Stimulated activated CD8-positive, alpha-beta memory T cell treated with anti-CD3 and anti-CD28 coated beads, Interleukin-15, amount 100 ng/mL, for 4 hours (primary cell): ENCODE results near the gene KBTBD4.

Experiments used
- DNase-seq, 2 donors: peaks; one replicate each; pipeline ENCODE4 v3.0.0-alpha.2; 2020; ENCODE audit warnings: low read depth in 2 of 2

The KBTBD4 gene

DNA sequence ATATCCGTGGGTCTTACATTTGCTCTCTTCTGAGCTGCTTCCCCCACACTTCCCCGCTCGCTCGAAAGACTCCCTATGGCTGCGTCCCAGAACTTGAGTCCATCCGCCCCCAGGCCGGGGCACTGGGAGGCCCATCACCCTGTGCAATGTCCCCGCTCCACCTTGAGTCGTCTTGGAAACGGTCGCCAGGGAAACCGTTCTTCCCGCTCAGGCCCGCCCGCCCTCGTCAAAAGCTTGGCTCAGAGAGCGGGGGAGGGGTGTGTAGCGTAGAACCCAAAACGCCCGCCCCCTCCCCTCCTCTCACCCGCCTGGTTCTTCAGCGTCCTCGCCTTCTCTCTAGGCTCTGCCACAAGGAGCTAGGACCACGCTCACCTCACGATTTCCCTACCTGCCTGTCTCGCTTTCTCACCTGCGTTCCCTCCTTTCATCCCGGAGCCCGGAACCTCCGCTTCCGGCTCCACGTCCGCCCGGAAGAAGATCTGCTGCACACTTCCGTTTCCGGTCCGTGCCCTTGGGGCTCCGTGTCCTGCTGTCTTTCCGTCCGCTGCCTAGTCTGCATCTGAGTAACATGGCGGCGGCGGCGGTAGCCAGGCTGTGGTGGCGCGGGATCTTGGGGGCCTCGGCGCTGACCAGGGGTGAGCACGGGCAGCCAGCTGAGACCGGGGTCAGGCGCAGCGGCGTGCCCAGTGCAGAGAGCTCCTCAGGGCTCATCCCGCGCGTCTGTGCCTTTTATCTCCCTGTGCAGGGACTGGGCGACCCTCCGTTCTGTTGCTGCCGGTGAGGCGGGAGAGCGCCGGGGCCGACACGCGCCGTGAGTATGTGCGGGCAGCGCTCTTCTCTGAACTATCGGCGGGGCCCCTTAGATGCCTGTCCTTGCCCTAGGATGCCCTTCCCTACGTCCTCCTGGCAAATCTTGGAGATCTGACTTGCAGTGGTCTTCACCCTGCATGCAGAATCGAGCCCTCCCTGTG is at the start of gene KBTBD4, which contains the start of gene NDUFS3:
TSS of gene KBTBD4 (minus strand) at position 447 of the 971 bp plus-strand sequence. CDS start at position 428, 19 bp downstream.
TSS of gene NDUFS3 (plus strand) at position 551 of the 971 bp plus-strand sequence. CDS start at position 569, 18 bp downstream.
- peak; percentile 74 to 75 for DNase-seq

DNA sequence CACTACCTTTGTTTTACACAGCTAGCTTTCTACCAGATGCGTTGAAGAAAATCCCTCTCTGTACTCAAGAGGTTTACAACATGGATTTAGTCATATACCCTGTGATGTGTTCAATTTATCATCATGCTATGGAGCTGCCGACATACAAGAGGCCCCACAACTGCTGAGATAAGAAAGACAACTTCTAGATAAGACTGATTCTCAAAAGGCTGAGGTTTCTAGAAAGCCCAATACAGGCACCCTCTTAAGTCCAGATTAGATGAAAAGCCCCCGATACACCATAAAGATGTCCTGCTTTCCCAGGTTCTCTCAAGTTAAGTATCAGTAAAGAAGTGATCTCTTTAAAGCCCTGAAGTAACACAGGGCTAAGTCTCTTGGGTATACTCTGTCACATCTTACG is 49.3 kb upstream of the KBTBD4 start:
- DNase-seq: no peak

- no peak for DNase-seq
These were observed 47.5 kb upstream of the KBTBD4 start for GRCh38 chr11:47626234-47626633.

- DNase-seq: no peak
These were observed 42.1 kb upstream of the KBTBD4 start for GRCh38 chr11:47620836-47621378.

GRCh38 chr11:47617417-47617809 is 38.6 kb upstream of the KBTBD4 start:
- DNase-seq: no peak

DNA sequence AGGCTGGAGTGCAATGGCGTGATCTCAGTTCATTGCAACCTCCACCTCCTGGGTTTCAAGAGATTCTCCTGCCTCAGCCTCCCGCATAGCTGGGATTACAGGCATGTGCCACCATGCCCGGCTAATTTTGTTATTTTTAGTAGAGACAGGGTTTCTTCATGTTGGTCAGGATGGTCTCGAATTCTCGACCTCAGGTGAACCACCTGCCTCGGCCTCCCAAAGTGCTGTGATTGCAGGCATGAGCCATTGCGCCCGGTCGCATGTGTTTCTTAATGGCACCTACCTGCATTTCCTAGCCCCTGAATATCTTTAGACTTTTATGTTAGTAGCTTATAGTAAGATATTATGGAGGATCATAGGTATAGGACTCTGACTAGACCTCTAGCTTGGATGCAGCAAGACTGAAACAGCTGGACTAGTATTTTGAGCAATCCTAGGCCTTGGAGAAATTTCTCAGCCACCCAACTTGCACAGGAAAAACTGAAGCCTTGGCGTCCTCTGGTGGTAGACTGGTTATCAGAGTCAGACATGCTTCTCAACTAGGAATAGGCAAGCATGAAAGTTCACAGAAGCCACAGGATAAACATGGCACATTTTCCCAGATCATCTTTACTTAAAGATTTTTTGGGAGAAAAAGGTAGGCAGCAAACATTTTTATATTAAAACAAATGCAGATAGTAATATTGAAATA is 38.1 kb upstream of the KBTBD4 start:
- DNase-seq: no peak

DNA sequence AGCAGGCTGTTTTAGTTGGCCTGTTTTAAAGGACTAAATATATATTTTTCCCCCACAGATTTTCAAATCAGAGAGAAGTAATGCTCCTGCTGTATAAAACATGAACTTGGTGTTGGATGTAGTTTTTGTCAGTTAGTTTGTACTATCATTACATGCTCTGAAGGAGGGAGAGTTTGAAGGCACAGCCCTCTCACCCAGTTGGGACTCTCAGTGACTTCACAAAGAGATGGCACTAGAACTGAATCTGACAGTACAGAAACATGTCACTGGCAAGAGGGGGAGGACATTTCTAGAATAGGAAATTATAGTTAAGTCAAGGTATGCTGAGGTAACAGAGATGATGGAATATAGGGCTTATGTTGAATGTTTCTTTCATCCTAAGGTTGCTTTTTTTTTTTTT is 36.5 kb upstream of the KBTBD4 start:
- DNase-seq: no peak

GRCh38 chr11:47611348-47611794 is 32.6 kb upstream of the KBTBD4 start:
- DNase-seq: no peak

- no peak for DNase-seq
These were observed 30.9 kb upstream of the KBTBD4 start for GRCh38 chr11:47609675-47610074.

DNA sequence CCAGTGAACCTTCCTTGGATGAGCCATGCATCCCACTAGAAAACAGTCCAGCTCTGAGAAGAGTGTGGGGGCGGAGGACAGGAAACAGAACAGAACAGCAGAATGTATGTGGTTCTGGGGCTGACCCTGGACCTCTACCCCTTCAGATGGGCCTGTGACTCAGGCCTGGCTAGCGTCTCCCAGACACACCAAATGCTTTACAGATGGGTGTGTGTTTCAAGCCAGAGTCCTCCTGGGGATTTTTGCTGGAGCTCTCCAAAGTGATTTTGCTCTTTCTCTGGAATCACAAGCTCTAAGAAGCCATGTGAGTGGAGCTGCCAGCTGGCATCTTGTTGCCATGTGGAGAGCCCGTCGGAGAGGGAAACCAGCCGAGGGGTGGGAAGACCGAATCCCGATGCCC is 28.6 kb upstream of the KBTBD4 start:
- no peak for DNase-seq

GRCh38 chr11:47606731-47607130 is 28.0 kb upstream of the KBTBD4 start:
- no peak for DNase-seq

DNA sequence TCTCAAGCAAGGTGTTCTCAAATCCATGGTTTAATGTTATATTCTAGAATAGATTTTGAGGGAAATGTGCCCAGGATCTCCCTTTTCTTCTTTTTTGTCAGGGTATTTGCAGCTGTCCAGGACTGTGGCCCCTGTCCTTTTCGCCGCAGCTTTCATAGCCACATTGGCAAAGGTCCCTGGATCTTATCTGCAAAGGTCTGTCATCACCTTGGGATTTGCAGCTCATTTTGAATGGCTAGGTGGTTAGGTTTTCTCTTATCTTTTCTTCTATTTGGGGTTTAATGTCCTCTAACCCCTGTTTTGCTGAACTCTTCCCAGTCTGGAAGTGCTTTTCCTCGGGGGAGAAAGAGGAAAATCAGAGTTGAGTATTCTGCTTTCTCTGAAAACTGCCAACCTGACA is 27.2 kb upstream of the KBTBD4 start:
- DNase-seq: no peak

- DNase-seq: no peak
These were observed 24.5 kb upstream of the KBTBD4 start for GRCh38 chr11:47603295-47603694.

GRCh38 chr11:47599902-47600301 is 21.1 kb upstream of the KBTBD4 start:
- DNase-seq: no peak

GRCh38 chr11:47595967-47596366 is 17.2 kb upstream of the KBTBD4 start:
- no peak for DNase-seq

DNA sequence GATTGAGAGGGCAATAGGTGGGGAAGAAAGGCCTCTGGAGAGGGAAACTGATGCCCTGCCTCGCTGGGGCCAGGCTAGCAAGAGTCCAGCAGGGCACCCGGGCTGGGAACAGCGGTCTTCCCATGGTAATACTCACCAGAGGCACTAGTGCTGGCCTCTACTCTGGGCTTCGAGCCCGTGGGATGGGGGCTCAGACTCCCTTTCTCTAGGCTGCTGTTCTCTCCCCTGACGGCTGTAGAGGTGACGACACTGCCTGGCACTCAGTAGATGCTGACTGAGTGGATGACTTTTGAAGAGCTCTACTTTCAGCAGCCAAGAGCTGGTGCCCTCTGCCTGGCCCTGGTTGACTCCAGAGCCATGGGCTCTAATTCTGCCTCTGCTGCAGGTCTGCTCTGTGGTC is 16.3 kb upstream of the KBTBD4 start:
- DNase-seq: no peak

GRCh38 chr11:47593934-47594855 is 15.4 kb upstream of the KBTBD4 start, which contains the start of gene C1QTNF4:
Gene C1QTNF4, minus strand, starts transcription at chr11:47594411. Its CDS starts 3,601 bp downstream, at chr11:47590810.
- no peak for DNase-seq

GRCh38 chr11:47593492-47593933 is 14.7 kb upstream of the KBTBD4 start:
- no peak for DNase-seq

DNA sequence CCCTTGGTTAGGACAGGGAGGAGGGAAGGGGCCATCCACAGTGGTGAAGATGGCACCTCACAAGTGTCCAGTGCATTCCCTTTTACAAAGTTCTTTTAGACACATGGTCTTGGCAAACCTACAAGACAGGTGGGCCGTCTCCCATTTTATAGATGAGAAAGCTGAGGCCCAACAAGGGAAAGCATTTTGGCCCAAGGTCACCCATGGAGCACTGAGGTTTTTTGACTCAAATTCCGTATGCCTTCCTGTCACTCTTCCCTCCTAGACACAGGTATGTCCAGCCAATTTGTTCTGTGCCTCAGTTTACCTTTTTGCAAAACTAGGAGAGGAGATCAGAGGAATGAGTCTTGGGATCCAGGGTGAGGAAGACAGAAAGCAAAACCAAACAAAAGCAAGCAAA is 14.2 kb upstream of the KBTBD4 start:
- DNase-seq: no peak

GRCh38 chr11:47592251-47592650 is 13.5 kb upstream of the KBTBD4 start:
- DNase-seq: no peak

DNA sequence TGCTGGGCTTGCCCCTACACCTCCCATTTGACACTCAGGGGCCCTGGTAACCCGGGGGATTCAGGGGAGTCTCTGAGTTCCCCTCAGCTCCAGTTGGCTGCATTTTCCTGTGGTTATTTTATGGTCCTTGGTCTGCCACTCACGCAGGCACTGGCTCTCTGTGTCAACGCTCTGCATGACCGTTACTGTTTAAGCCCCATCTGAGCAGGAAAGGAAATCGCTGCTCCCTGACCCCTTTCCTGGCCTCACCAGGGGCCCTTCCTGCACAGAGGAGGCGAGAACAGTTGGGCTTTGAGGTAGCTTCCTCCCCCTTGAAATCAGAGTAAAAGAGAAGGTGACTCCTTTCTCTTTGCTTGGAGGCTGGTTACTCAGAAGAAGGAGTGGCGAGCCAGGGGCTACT is 13.0 kb upstream of the KBTBD4 start:
- DNase-seq: no peak
